DND-41 (cell line): ENCODE data around the gene CASP8AP2.

Experiments
- EZH2 ChIP-seq: IDR thresholded peaks from 3 replicates; pipeline ENCODE4 v1.6.1; 2012; ENCODE audit warnings: borderline replicate concordance, low read depth, mild to moderate bottlenecking, moderate library complexity, low read length, inconsistent platforms; ENCODE audit not compliant: severe bottlenecking
- TF ChIP-seq, protein P1 (sequence below): IDR thresholded peaks from 2 replicates; pipeline ENCODE4 v1.5.1; 2012; ENCODE audit warnings: borderline replicate concordance, low read length, moderate library complexity, mild to moderate bottlenecking; ENCODE audit not compliant: poor library complexity, severe bottlenecking; ENCODE audit errors: extremely low read depth

DNA sequence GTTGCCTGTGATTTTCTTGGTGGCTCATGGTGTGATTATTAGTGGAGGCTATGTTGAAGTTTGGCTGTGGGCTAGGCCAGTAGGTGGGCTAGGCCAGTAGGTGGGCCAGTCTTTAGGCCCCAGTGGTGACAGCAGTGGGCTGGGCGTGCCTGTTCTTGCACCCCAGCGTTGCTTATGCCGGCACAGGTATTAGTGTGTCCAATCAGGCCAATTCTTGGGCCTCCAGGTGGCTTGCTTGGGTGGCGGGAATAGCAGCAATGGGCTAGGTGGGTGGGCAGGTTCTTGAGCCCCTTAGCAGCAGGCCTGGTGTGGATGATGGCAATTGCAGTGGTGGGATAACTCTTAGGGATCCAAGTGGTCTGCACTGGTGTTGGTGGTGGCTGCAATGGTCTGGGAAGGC is 87.5 kb downstream of the CASP8AP2 start:
- TF ChIP-seq, protein P1, sequence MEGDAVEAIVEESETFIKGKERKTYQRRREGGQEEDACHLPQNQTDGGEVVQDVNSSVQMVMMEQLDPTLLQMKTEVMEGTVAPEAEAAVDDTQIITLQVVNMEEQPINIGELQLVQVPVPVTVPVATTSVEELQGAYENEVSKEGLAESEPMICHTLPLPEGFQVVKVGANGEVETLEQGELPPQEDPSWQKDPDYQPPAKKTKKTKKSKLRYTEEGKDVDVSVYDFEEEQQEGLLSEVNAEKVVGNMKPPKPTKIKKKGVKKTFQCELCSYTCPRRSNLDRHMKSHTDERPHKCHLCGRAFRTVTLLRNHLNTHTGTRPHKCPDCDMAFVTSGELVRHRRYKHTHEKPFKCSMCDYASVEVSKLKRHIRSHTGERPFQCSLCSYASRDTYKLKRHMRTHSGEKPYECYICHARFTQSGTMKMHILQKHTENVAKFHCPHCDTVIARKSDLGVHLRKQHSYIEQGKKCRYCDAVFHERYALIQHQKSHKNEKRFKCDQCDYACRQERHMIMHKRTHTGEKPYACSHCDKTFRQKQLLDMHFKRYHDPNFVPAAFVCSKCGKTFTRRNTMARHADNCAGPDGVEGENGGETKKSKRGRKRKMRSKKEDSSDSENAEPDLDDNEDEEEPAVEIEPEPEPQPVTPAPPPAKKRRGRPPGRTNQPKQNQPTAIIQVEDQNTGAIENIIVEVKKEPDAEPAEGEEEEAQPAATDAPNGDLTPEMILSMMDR: no peak
- TF ChIP-seq EZH2: no peak
